Loucy (cell line): ENCODE measurements around the gene PRKCQ.

Source experiments
- H2AFZ ChIP-seq: fragments of 200-600 bp; sonication (generic); 2 replicates; pipeline ENCODE4 v1.6.0; 2016; ENCODE audit warnings: antibody characterized with exemption, mild to moderate bottlenecking, low read length, moderate library complexity
- H3F3A ChIP-seq: fragments of 200-600 bp; 2 replicates; pipeline ENCODE4 v1.6.0; 2016; ENCODE audit warnings: antibody characterized with exemption, low read depth, mild to moderate bottlenecking
- H3K27me3 ChIP-seq: fragments of 200-600 bp; sonication (generic); 2 replicates; pipeline ENCODE4 v1.6.1; 2014; ENCODE audit warnings: low read length, mild to moderate bottlenecking; ENCODE audit not compliant: insufficient read depth, poor library complexity, severe bottlenecking
- H3K36me3 ChIP-seq: fragments of 200-600 bp; sonication (generic); 2 replicates; pipeline ENCODE4 v1.6.1; 2016; ENCODE audit warnings: low read length; ENCODE audit not compliant: insufficient read depth
- H3K4me1 ChIP-seq: fragments of 200-600 bp; sonication (generic); 2 replicates; pipeline ENCODE4 v1.5.1; 2014; ENCODE audit warnings: low read length, mild to moderate bottlenecking; ENCODE audit not compliant: insufficient read depth, poor library complexity, severe bottlenecking
- H3K4me2 ChIP-seq: fragments of 200-600 bp; sonication (generic); 2 replicates; pipeline ENCODE4 v1.6.0; 2014; ENCODE audit warnings: antibody characterized with exemption, low read length, low read depth, mild to moderate bottlenecking; ENCODE audit not compliant: poor library complexity, severe bottlenecking
- H3K4me3 ChIP-seq: fragments of 200-600 bp; sonication (generic); 2 replicates; pipeline ENCODE4 v1.5.1; 2014; ENCODE audit warnings: low read length, mild to moderate bottlenecking, mixed read lengths; ENCODE audit not compliant: poor library complexity, severe bottlenecking
- H3K79me2 ChIP-seq: fragments of 200-600 bp; sonication (generic); 2 replicates; pipeline ENCODE4 v1.6.1; 2014; ENCODE audit warnings: low read length; ENCODE audit not compliant: insufficient read depth
- H3K9ac ChIP-seq: fragments of 200-600 bp; sonication (generic); 2 replicates; pipeline ENCODE4 v1.6.0; 2014; ENCODE audit warnings: mild to moderate bottlenecking, low read depth, low read length, moderate library complexity; ENCODE audit not compliant: poor library complexity, severe bottlenecking
- H3K9me2 ChIP-seq: fragments of 200-600 bp; sonication (generic); replicated peaks from 2 replicates; pipeline ENCODE4 v1.6.1; 2016; ENCODE audit warnings: low read depth, low read length, mixed read lengths
- H3K9me3 ChIP-seq: fragments of 200-600 bp; sonication (generic); 2 replicates; pipeline ENCODE4 v1.6.1; 2014; ENCODE audit warnings: mild to moderate bottlenecking, antibody characterized with exemption, low read length, low read depth; ENCODE audit not compliant: insufficient read depth
- H4K20me1 ChIP-seq: fragments of 200-600 bp; sonication (generic); 2 replicates; pipeline ENCODE4 v1.6.0; 2014; ENCODE audit warnings: antibody characterized with exemption, low read length, mild to moderate bottlenecking; ENCODE audit not compliant: insufficient read depth, poor library complexity, severe bottlenecking
- CTCF ChIP-seq: fragments of 200-600 bp; sonication (generic); conservative IDR thresholded peaks from 2 replicates; pipeline ENCODE4 v1.5.1; 2014; ENCODE audit warnings: mild to moderate bottlenecking, antibody characterized with exemption, low read length
- EZH2phosphoT487 ChIP-seq: fragments of 200-600 bp; IDR thresholded peaks from 2 replicates; pipeline ENCODE4 v1.6.1; 2018; ENCODE audit warnings: antibody characterized with exemption, mild to moderate bottlenecking, moderate library complexity, borderline replicate concordance

Gene PRKCQ

GRCh38 chr10:6465437-6465836, 114.6 kb downstream of the PRKCQ start:
- Histone ChIP-seq H2AFZ (no peak overlapping the region), H3K79me2 (peaks cover 5% of the 10 kb centered on the region; the same call in 1 of the 2 replicates), H3K4me3 (no peak overlapping the region), H3K4me2 (no peak overlapping the region), H3K9ac (no peak overlapping the region), H4K20me1 (no peaks in the 10 kb centered on the region), H3K9me2 (no peaks in the 10 kb centered on the region), H3F3A (no peaks in the 10 kb centered on the region), H3K9me3 (no peaks in the 10 kb centered on the region), H3K36me3 (peaks cover 94% of the 10 kb centered on the region), H3K4me1 (no peaks in the 10 kb centered on the region), H3K27me3 (no peaks in the 10 kb centered on the region)
- TF ChIP-seq EZH2phosphoT487 (no peak), CTCF (no peak)

GRCh38 chr10:6464862-6465430, 115.1 kb downstream of the PRKCQ start:
- Histone ChIP-seq H3K36me3 (peaks cover 95% of the 10 kb centered on the region), H3K4me2 (no peak overlapping the region), H3K4me3 (no peak overlapping the region)

GRCh38 chr10:6463366-6463765, 116.7 kb downstream of the PRKCQ start:
- no peaks in the 10 kb centered on the region for H3F3A ChIP-seq
- no peak overlapping the region for H3K9ac ChIP-seq
- no peaks in the 10 kb centered on the region for H3K27me3 ChIP-seq
- no peaks in the 10 kb centered on the region for H3K79me2 ChIP-seq
- no peak overlapping the region for H2AFZ ChIP-seq
- TF ChIP-seq EZH2phosphoT487 (no peak), CTCF (no peak)
- no peaks in the 10 kb centered on the region for H3K9me2 ChIP-seq
- peaks cover 96% of the 10 kb centered on the region for H3K36me3 ChIP-seq
- no peak overlapping the region for H3K4me3 ChIP-seq
- H3K9me3 ChIP-seq, result peaks cover 3% of the 10 kb centered on the region; the same call in 1 of the 2 replicates
- H3K4me2 ChIP-seq, result no peak overlapping the region
- H3K4me1 ChIP-seq, result no peaks in the 10 kb centered on the region
- no peaks in the 10 kb centered on the region for H4K20me1 ChIP-seq

More at GRCh38 chr10:6464862-6465430, 115.1 kb downstream of the PRKCQ start:
- Histone ChIP-seq H4K20me1 (no peaks in the 10 kb centered on the region), H2AFZ (no peak overlapping the region), H3K9me3 (no peaks in the 10 kb centered on the region; the same call in 1 of the 2 replicates), H3K4me1 (no peaks in the 10 kb centered on the region), H3K9ac (no peak overlapping the region), H3K27me3 (no peaks in the 10 kb centered on the region), H3F3A (no peaks in the 10 kb centered on the region), H3K79me2 (0 out of 2 replicates have a peak, but pooled peaks cover under 1% of the 10 kb centered on the region), H3K9me2 (no peaks in the 10 kb centered on the region)
- TF ChIP-seq EZH2phosphoT487 (no peak), CTCF (no peak)
